HG03060 (cell line): ENCODE data around the gene TNFAIP6.

Source experiments
- ATAC-seq: cut with Tn5 transposase; IDR thresholded peaks from one replicate; pipeline ENCODE4 v1.9.1; 2021; ENCODE audit warnings: low read depth, moderate number of reproducible peaks; ENCODE audit not compliant: unreplicated experiment

Gene TNFAIP6

GRCh38 chr2:151358166-151358970 lies 976 bp downstream of the TNFAIP6 start:
- ATAC-seq, result no peak

DNA sequence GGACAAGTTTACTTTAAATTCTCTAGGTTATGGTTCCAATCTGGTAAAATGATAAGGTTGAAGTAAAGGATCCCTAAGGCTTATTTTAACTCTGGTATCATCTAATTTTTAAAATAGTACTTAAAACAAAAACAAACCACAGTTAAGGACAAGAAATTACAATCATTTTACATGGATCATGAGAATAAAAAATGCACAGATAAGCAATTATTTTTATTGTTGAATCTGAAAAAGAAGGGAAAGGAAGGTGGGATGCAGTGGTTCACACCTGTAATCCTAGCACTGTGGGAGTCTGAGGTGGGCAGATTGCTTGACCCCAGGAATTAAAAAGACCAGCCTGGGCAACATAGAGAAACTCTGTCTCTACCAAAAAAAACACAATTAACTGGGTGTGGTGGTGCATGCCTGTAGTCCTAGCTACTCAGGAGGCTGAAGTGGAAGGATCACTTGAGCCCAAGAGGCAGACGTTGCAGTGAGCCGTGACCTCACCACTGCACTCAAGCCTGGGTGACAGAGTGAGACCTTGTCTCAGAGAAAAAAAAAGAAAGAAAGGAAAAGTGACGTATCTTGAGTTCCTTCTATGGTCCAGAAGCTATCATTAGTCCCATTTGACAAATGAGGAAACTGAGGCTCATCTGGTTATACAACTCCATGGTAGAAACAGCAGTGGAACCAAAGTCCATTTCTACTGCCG lies 2.5 kb downstream of the TNFAIP6 start:
- ATAC-seq, result no peak

DNA sequence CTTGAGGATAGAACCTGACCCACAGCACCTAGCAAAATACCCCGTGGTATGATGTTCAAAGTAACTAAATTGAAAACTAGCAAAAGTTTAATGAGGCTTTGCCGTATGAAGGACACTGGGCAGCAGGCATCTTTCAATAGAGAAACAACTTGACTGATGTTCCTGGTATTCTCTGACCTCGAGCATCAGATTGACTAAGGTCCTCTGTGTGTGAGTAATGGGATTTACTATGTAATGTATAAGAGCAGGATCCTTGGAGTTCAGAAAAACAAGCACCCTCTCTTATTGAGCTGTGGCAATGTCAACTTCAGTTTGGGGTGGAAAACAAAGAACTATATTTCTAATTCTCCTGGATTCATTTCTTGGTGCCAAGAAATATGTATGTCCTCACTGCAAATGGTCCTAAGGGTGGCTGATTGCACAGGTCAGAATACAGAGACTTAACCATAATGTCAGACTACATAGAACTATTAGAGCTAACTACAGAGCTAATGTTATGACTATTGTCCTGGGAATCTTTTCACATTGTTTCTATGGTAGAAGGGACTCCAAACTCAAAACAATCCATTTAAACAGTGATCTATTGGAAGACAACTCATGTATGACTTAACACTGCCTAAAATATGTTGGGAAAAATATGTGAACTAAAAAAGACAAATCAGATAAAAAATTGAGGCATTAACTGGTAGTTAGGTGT lies 4.4 kb downstream of the TNFAIP6 start:
- no peak for ATAC-seq

DNA sequence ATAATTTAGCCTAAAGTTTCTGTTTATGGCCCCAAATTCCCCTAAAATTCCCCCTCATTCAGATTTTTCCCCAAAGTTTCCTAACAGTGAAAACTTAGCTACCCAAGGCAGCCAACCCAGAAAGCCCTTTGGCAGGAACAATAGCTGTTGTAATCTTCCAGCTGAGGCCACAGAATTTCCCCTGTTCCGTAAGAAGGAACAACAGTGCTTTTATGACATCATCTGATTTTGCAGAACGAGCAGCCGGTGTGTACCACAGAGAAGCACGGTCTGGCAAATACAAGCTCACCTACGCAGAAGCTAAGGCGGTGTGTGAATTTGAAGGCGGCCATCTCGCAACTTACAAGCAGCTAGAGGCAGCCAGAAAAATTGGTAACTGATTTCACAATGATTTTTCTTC lies 6.3 kb downstream of the TNFAIP6 start:
- no peak for ATAC-seq

DNA sequence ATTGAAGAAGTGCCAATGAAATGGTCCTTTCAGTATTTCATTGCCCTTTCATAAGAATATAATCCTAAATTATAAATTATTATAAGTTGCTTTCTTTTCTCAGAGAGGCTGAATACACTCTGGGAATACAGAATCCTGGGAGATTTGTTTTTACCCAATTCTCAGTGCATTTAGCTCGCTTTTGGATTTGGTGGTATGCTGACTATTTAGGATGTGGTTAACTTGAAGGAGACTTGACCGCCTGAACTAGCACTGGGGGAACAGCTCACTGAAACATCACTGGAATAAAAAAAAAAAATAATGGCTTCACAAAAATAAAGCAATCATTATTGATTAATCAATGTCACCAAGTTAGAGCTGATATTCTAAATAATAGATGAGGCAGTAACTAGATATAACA lies 10.2 kb downstream of the TNFAIP6 start:
- no peak for ATAC-seq

GRCh38 chr2:151374436-151374835 lies 17.0 kb downstream of the TNFAIP6 start:
- peak; percentile 91 for ATAC-seq

DNA sequence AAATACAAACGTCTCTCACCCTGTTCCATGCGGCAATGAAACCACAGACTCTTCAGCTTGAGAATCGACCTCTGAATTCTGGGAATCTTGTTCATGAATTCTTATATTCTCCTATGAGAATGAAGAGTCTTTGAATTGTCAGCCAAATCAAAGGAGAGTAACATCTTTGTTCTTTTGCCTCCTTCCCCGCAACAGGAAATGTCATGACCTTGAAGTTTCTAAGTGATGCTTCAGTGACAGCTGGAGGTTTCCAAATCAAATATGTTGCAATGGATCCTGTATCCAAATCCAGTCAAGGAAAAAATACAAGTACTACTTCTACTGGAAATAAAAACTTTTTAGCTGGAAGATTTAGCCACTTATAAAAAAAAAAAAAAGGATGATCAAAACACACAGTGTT lies 21.8 kb downstream of the TNFAIP6 start:
- ATAC-seq, result no peak

GRCh38 chr2:151380580-151381235 lies 23.3 kb downstream of the TNFAIP6 start:
- no peak for ATAC-seq

DNA sequence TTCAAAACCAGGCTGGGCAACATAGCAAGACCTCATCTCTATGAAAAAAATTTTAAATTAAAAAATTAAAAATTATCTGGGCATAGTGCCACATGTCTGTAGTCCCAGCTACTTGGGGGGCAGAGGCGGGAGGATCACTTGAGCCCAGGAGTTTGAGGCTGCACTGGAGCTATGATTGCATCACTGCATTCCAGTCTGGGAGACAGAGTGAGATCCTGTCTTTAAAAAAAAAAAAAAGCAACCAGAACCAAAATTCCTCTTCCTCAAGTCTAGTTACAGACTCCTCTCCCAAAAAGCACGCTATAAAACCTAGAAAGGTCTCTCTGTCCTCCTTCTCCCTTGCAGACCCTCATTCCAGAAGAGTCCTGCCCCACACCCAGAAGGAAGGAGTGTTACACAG lies 23.9 kb downstream of the TNFAIP6 start:
- no peak for ATAC-seq

- no peak for ATAC-seq
Observed at GRCh38 chr2:151388011-151388410, 30.6 kb downstream of the TNFAIP6 start.

GRCh38 chr2:151391436-151391835 lies 34.0 kb downstream of the TNFAIP6 start:
- ATAC-seq, result no peak

- ATAC-seq, result no peak
Observed at GRCh38 chr2:151394509-151394908, 37.1 kb downstream of the TNFAIP6 start.

- no peak for ATAC-seq
Observed at GRCh38 chr2:151395509-151396374, 38.4 kb downstream of the TNFAIP6 start.

DNA sequence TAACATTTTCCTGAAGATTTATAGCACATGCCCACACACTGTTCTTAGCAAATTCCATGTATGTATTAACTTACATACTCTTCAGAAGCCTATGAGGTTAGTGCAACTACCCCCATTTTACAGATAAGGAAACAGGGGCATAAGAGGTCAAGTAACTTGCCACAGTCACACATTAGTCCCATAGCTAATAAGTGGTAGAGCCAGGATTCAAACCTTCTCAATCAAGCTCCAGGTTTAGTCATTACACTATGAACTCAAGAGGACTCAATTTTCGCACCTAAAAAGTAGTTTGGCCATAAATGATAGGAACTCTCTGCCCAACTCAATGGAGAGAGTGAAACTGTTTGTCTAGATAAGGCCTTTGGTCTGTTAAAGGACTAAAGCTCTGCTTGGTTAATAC lies 42.6 kb downstream of the TNFAIP6 start:
- no peak for ATAC-seq

- no peak for ATAC-seq
Observed at GRCh38 chr2:151401149-151401548, 43.8 kb downstream of the TNFAIP6 start.

GRCh38 chr2:151403914-151404313 lies 46.5 kb downstream of the TNFAIP6 start:
- no peak for ATAC-seq

- no peak for ATAC-seq
Observed at GRCh38 chr2:151405376-151405775, 48.0 kb downstream of the TNFAIP6 start.

DNA sequence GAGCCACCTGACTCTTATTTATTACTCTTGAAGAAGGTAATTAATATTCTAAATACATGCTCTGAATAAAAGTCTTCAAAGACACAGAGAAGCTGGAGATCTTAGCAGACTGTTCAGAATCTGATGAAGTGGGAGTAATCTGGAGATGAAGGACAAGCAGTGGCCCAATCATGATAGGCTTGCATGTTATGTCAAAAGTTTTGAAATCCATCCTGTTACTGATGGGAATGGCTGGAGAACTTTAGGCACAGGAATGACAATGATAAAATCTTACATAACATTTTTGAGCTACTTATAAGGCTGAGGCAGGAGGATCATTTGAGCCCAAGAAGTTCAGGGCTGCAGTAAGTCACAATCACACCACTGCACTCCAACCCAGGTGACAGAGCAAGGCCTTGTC lies 49.9 kb downstream of the TNFAIP6 start:
- no peak for ATAC-seq

DNA sequence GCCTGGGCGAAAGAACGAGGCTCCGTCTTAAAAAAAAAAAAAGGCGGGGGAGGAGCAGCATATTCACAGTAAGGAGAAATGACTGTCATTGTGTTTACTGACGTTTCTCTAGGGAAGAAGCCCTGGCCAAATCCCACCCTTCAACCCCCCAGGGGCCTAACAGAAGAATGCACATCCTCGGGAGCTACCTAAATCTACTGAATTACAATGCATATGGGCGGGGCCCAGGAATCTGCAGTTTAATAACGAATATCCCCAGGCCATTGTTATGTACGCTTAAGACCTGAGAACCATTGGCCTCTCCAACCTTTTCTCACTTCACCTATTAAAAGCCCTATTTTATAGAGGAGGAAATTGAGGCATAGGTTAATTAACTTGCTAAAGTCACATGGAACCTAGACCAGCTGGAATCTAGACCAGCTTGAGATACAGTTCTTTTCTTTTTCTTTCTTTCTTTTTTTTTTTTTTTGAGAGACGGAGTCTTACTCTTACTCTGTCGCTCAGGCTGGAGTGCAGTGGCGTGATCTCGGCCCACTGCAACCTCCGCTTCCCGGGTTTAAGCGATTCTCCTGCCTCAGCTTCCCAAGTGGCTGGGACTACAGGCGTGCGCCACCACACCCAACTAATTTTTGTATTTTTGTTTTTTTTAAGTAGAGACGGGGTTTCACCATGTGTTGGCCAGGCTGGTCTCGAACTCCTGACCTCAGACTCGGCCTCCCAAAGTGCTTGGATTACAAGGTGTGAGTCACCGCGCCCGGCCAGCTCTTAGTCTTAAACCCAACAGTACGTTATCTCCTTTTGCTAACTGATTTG lies 51.6 kb downstream of the TNFAIP6 start:
- ATAC-seq, result no peak
